HG03432 (cell line): ENCODE data around the gene FBXO31.
"Not testable (repeated sequence)": the region's sequence is repeated elsewhere in the genome, so short reads cannot be mapped to it uniquely, and the experiment has no call there.

ENCODE experiments used
- ATAC-seq: cut with Tn5 transposase; IDR thresholded peaks from one replicate; pipeline ENCODE4 v1.9.1; 2021; ENCODE audit warnings: mild to moderate bottlenecking, moderate library complexity; ENCODE audit not compliant: unreplicated experiment

The FBXO31 gene

DNA sequence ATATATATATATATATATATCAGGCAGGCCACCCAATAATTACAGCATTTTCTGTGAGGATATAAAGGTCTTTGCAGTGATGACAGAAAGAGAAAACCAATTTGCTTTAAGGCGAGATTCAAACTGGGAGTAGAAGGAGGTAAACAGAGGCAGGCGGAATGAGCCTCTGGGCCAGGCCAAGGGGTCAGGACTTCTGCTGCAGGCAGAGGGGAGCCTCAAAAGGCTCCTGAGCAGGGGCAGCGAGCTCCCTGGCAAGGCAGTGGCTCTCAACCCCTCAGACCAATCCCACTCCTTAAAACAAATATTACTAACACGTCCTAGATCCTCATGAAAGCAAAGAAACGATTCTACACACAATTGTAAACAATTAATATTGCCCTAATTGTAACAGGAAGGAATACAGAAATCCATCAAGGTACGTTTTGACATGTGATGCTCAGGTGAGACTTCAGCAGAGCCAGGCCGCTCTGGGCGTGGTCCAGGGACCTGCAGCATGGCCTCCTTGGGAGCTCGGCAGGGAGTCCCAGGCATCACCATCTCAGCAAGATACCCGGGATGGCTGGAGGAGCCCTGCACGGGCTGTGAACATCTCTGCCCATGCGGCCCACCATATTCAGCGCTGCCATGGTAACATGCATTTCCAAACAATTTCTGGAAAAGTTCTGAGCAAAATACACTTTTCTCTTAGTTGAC, 18.4 kb downstream of the FBXO31 start:
- ATAC-seq, result no peak

GRCh38 chr16:87363771-87364455, 19.7 kb downstream of the FBXO31 start:
- ATAC-seq, result no peak

GRCh38 chr16:87362828-87363559, 20.6 kb downstream of the FBXO31 start:
- ATAC-seq, result not testable (repeated sequence)

DNA sequence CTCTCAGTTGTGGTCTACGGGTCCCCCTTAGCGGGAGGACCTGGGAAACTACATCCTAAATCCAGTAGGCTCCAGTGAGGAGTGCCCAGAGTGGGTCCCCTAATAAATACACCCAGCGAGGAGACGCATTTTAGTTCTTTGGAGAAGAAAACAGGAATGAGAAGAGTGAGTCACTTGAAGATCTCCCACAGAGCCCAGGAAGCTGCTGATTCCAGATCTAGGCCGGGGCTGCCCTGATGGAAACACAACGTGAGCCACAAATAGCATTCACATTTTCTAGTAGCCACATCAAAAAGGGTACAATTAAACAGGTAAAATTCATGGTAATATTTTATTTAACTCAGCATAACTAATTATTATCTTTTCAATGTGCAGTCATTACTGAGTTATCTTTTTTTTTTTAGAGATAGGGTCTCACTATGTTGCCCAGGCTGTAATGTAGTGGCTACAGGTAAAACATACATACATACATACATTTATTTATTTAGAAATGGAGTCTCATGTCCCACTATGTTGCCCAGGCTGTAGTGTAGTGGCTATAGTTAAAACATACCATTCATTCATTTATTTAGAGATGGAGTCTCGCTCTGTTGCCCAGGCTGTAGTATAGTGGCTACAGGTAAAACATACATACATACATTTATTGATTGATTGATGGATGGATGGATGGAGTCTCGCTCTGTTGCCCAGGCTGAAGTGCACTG, 21.5 kb downstream of the FBXO31 start:
- no peak for ATAC-seq

GRCh38 chr16:87360862-87361610, 22.5 kb downstream of the FBXO31 start:
- ATAC-seq, result no peak

GRCh38 chr16:87359121-87359520, 24.5 kb downstream of the FBXO31 start:
- no peak for ATAC-seq

- ATAC-seq, result no peak
Observed at GRCh38 chr16:87358696-87359095, 24.9 kb downstream of the FBXO31 start.

DNA sequence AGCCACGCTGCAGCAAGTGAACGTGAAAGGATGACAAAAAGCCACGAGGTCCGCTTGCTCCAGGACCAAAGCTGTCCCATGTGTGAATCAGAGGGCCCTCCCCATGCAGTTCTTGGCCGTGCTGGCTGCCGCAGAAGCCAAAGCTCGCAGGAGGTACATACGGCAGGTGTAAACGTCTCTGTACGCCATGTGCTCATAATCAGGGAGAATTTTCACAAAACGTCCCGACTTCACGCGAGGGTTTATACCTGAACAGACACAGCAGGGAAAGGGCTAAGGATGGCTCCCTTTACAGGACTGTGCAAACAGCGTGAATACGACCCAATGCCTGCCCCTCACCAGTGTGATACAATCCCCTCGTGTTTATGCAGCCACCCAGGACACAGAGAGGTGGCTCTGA, 25.3 kb downstream of the FBXO31 start:
- ATAC-seq, result no peak

DNA sequence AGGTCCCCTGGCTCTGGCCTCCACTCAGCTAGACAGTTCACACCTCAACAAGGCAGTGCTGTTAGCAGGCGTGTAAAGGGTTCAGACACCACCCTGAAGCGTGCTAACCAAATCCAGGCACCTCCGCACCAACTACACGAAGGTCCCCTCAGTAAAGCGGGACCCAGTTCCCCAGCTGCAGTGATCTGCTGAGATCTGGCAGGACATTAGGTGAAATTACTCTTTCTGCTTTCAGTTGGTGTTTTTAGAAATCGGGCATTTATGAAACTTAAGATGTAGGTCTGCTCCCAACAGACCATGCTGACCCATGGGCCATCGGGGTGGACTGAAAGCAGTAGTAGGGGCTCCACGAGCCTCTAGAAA, 27.1 kb downstream of the FBXO31 start:
- no peak for ATAC-seq

DNA sequence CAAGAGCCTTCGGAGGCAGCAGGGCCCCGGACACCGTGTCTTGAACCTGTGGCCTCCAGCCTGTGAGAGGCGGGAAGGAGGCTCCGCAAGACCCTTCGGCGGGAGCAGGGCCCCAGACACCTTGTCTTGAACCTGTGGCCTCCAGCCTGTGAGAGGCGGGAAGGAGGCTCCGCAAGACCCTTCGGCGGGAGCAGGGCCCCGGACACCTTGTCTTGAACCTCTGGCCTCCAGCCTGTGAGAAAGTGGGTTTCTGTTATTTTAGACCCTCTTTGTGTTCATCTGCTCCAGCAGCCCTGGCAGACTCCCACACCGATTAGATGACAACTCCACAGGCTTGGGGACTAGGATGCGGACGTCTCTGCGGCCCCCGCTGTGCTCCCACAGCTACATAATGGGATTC, 30.0 kb downstream of the FBXO31 start:
- no peak for ATAC-seq

- no peak for ATAC-seq
Observed at GRCh38 chr16:87352818-87353217, 30.8 kb downstream of the FBXO31 start.

DNA sequence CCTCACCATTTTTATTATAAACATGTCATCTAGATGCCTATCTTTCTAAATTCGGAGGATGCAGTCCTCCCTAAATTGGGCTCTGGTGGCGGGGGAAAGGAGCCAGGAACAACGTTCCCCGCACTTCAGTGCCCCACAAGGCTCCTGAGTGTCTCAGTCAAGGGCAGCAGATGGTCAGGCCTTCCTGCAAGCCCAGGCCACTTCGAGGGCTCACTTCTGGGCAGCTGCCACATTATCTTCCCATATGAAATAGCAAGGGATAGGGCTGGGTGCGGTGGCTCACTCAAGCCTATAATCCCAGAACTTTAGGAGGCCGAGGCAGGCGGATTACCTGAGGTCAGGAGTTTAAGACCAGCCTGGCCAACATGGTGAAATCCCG, 32.3 kb downstream of the FBXO31 start:
- ATAC-seq, result no peak

- ATAC-seq, result no peak
Observed at GRCh38 chr16:87350681-87351319, 32.8 kb downstream of the FBXO31 start.

- no peak for ATAC-seq
Observed at GRCh38 chr16:87350031-87350430, 33.5 kb downstream of the FBXO31 start.

DNA sequence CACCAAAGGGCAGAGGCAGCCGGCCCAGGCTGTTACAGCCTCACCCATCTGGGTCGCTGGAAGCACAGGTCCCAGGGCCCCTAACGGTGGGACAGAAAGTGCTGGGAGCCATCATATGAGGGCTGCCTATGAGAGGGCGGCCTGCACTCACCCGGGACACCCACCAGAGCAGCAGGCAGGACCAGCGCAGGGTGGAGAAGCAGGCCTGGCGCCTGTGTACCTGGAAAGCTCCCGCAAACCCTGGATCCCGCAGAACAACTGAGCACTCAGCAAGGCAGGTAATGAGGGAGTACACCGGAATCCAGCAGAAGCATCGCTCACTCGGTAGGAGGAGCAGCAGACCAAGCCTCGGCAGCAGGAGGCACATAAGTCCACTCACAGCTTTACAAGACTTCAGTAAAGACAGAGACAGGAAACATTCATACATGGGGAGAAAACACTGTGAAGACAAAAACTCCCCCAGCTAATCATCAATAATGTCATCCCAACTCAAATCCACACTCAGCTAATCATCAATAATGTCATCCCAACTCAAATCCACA, 34.9 kb downstream of the FBXO31 start:
- ATAC-seq, result no peak

GRCh38 chr16:87347932-87348615, 35.5 kb downstream of the FBXO31 start:
- no peak for ATAC-seq

DNA sequence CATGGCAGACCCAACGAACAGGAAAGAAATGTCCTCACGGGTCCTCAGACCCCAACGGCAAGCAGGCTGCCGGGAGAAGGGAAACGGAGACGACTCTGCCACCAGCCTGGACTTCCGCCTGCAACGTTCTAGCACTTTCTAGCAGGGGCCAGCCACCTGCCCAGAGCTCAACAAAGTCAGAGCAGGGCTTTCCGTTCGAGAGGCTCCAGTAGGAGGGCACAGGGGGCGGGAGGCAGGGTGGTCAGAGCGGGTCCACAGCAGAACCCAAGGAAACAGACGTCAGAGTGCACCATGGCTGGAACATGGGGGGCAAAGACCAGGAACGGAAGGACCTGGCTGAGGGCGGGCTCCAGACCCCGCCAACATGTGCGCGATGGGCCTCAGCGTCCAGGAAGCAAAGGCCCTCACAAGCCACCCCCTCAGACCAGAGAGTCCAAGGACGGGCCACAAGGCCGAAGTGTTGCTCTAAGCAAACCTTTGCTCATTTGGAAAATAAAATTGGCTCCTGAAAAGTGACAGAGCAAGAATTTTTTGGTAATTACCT, 37.0 kb downstream of the FBXO31 start:
- no peak for ATAC-seq

DNA sequence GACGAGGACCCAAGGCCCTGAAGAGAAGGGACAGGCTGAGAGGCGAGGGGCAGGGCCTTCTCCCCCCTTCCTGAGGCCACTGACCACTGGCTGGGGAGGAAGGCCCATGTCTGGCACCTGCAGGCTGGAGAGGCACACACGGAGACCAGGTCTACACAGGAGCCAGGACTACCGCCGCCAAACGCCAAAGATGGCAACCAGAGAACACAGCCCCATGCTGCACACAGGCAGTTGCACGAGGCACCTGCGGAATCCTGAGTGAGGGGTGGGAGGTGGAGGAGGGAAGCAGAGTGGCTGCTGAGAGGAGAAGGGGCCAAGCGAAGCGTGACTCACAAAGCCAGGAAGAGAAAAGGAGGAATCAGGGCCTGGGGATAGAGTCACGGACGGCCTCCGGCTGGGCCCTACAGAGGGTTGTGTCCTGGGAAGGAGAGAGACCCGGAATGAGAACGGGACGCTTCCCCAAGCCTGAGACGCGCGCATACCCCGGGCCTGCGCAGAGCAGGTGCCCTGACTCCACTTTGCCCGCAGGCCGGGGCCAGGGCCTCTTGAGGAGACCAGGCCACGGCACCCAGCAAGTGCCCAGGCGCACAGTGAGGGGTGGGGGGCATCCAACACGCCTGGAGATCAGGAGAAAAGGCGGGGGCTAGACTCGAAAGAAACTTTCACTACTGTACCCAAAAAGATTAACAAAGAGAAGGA, 37.7 kb downstream of the FBXO31 start:
- no peak for ATAC-seq
